Keratinocyte (primary cell): ENCODE results near the gene SYT8. TPM values are rescaled to one million over a fixed set of nuclear protein-coding genes. Genes with fewer than 3 reads are reported as not detected.

Source experiments
- DNase-seq: peaks from one replicate; pipeline ENCODE4 v3.0.0-alpha.2; 2011; ENCODE audit warnings: low read depth, missing footprints, low spot score
- FAIRE-seq: peaks from 2 replicates; lab custom pipeline; 2011; peaks lifted over from hg19 to GRCh38; lab: Jason Lieb, UNC
- H2AFZ ChIP-seq: 2 replicates; pipeline ENCODE4 v1.6.0; 2012; ENCODE audit warnings: low read length, control low read depth, inconsistent platforms; ENCODE audit not compliant: control insufficient read depth
- H3K27ac ChIP-seq: 2 replicates; pipeline ENCODE4 v1.5.1; 2011; ENCODE audit warnings: low read length; ENCODE audit not compliant: control insufficient read depth, insufficient read depth
- H3K27me3 ChIP-seq: 3 replicates; pipeline ENCODE4 v1.6.0; 2011; ENCODE audit warnings: low read length; ENCODE audit not compliant: control insufficient read depth, insufficient read depth; ENCODE audit errors: extremely low read depth
- H3K36me3 ChIP-seq, 2 experiments: 2 replicates in 1 of 2; 3 replicates in 1 of 2; pipeline ENCODE4 v1.5.1; 2011; ENCODE audit warnings: low read length in 2 of 2, mild to moderate bottlenecking in 1 of 2; ENCODE audit not compliant: control insufficient read depth in 2 of 2, insufficient read depth in 2 of 2; ENCODE audit errors: extremely low read depth in 1 of 2
- H3K4me1 ChIP-seq: 3 replicates; pipeline ENCODE4 v1.5.1; 2011; ENCODE audit warnings: low read length; ENCODE audit not compliant: control insufficient read depth, insufficient read depth; ENCODE audit errors: extremely low read depth
- H3K4me2 ChIP-seq: 3 replicates; pipeline ENCODE4 v1.6.0; 2011; ENCODE audit warnings: low read depth, low read length; ENCODE audit not compliant: control insufficient read depth, insufficient read depth; ENCODE audit errors: extremely low read depth
- H3K4me3 ChIP-seq, 3 experiments: fragments of 200-600 bp in 1 of 3; sonication (generic) in 1 of 3; 2 replicates in 2 of 3; 3 replicates in 1 of 3; pipeline ENCODE4 v1.5.1; 2011 to 2016; ENCODE audit warnings: low read length in 3 of 3, mild to moderate bottlenecking in 3 of 3, control low read depth in 2 of 3, inconsistent platforms in 1 of 3, low read depth in 1 of 3, mixed read lengths in 1 of 3, mixed run types in 1 of 3, moderate library complexity in 1 of 3; ENCODE audit not compliant: control insufficient read depth in 2 of 3, insufficient read depth in 2 of 3; ENCODE audit errors: extremely low read depth in 1 of 3
- H3K79me2 ChIP-seq: 2 replicates; pipeline ENCODE4 v1.6.0; 2012; ENCODE audit warnings: low read length; ENCODE audit not compliant: control insufficient read depth, insufficient read depth
- H3K9ac ChIP-seq: 3 replicates; pipeline ENCODE4 v1.6.0; 2011; ENCODE audit warnings: low read length; ENCODE audit not compliant: control insufficient read depth, insufficient read depth; ENCODE audit errors: extremely low read depth
- H3K9me1 ChIP-seq: 3 replicates; pipeline ENCODE4 v1.6.0; 2011; ENCODE audit warnings: low read length; ENCODE audit not compliant: control insufficient read depth, insufficient read depth; ENCODE audit errors: extremely low read depth
- H3K9me3 ChIP-seq: 2 replicates; pipeline ENCODE4 v1.5.1; 2012; ENCODE audit warnings: low read depth, low read length; ENCODE audit not compliant: control insufficient read depth
- H4K20me1 ChIP-seq: 3 replicates; pipeline ENCODE4 v1.6.0; 2011; ENCODE audit warnings: low read length; ENCODE audit not compliant: control insufficient read depth, insufficient read depth; ENCODE audit errors: extremely low read depth
- CTCF ChIP-seq, 3 experiments: IDR thresholded peaks in 1 of 3; conservative IDR thresholded peaks in 1 of 3; optimal IDR thresholded peaks in 1 of 3; 2 replicates in 2 of 3; 3 replicates in 1 of 3; pipeline versions ENCODE3 to v1.5.1; 2011; ENCODE audit warnings: low read length in 3 of 3, mild to moderate bottlenecking in 3 of 3, moderate library complexity in 2 of 3, control low read depth in 1 of 3, inconsistent platforms in 1 of 3; ENCODE audit not compliant: insufficient read depth in 2 of 3; ENCODE audit errors: extremely low read depth in 1 of 3
- EZH2 ChIP-seq: IDR thresholded peaks from one replicate; pipeline ENCODE4 v1.6.1; 2012; ENCODE audit warnings: inconsistent platforms, mild to moderate bottlenecking, low read length, moderate library complexity
- dilution Hi-C: fragments of 300-500 bp; cut with MboI; formaldehyde crosslinking; loops from one replicate; pipeline ENCODE4 v1.7.0; 2020; ENCODE audit warnings: low sequenced_read_pairs; ENCODE audit not compliant: extremely low pct_ligation_motif_present
- polyA plus RNA-seq, 5 experiments: library from polyadenylated mRNA; depleted of rRNA in 3 of 5; stranded (reverse) in 3 of 5; stranded (forward) in 1 of 5; unstranded in 1 of 5; fragments of >200 nt; gene quantifications; 1 replicate in 1 of 5; 2 replicates in 3 of 5; 3 replicates in 1 of 5; pipeline versions ENCODE4 v1.2.1 to v1.2.3, GENCODE V29; 2011 to 2012; ENCODE audit warnings: missing spikeins in 2 of 5, low read depth in 1 of 5, low replicate concordance in 1 of 5

Gene SYT8
- polyA plus RNA-seq, 1 donor (not counting 4 experiments of a cell fraction or from before 2014, with no cell fraction given): 19.3 TPM

- no peak for FAIRE-seq
- Histone ChIP-seq H3K4me3 (no peak overlapping the region), H3K4me1 (peaks cover 5% of the 10 kb centered on the region), H3K27me3 (no peaks in the 10 kb centered on the region), H3K9me1 (no peaks in the 10 kb centered on the region), H2AFZ (no peak overlapping the region), H3K9ac (no peak overlapping the region), H3K79me2 (no peaks in the 10 kb centered on the region), H3K9me3 (peaks cover 7% of the 10 kb centered on the region), H3K27ac (no peak overlapping the region), H3K36me3 (no peaks in the 10 kb centered on the region), H3K4me2 (no peak overlapping the region), H4K20me1 (no peaks in the 10 kb centered on the region)
- dilution Hi-C loops: no loop called here
- no peak for DNase-seq
- TF ChIP-seq EZH2 (no peak), CTCF (optimal IDR thresholded peaks at IDR 0.05 in 1 of 3, IDR thresholded peaks at IDR 0.05 in 1 of 3, conservative IDR thresholded peaks at IDR 0.05 in 1 of 3; ENCODE audit: extremely low read depth in 1 of 3, insufficient read depth in 2 of 3, low read length in 3 of 3) (no peak)
Observed at GRCh38 chr11:1814691-1815090, 20.1 kb upstream of the SYT8 start.

GRCh38 chr11:1815311-1815710 is 19.5 kb upstream of the SYT8 start:
- Histone ChIP-seq H3K9ac (no peak overlapping the region), H3K9me1 (no peaks in the 10 kb centered on the region), H3K4me1 (peaks cover 9% of the 10 kb centered on the region), H3K27ac (no peak overlapping the region), H3K4me3 (no peak overlapping the region), H3K4me2 (no peak overlapping the region), H3K36me3 (no peaks in the 10 kb centered on the region), H3K27me3 (no peaks in the 10 kb centered on the region), H4K20me1 (no peaks in the 10 kb centered on the region), H2AFZ (no peak overlapping the region), H3K79me2 (no peaks in the 10 kb centered on the region), H3K9me3 (peaks cover 7% of the 10 kb centered on the region)
- DNase-seq: no peak
- TF ChIP-seq CTCF (optimal IDR thresholded peaks at IDR 0.05 in 1 of 3, IDR thresholded peaks at IDR 0.05 in 1 of 3, conservative IDR thresholded peaks at IDR 0.05 in 1 of 3; ENCODE audit: extremely low read depth in 1 of 3, insufficient read depth in 2 of 3, low read length in 3 of 3) (no peak), EZH2 (no peak)
- dilution Hi-C loops: no loop called here
- FAIRE-seq: no peak
